ENCODE measurements around the gene NSDHL.

The NSDHL gene

GRCh38 chrX:152845618-152846240 lies 14.9 kb downstream of the NSDHL start:
- DNase-seq, result no peak

DNA sequence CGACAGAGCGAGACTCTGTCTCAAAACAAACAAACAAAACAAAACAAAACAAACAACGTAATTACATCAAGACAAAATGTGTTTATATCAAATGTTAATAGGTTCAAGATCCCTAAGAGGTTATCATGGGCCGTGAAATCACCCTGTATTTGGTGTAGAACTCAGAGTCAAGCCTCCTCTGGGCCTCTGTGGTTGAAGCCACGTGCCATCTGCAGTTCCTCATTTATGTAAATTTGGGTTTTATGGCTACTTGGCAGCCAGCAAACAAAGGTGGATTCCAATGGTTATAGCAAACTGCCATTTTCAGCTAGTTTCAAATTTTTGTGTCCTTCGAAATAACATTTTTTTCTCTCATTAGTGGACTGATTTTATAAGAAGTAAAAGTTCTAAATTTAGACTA lies 16.4 kb downstream of the NSDHL start:
- no peak for DNase-seq

- DNase-seq, result no peak
Observed at GRCh38 chrX:152850465-152850864, 19.6 kb downstream of the NSDHL start.

GRCh38 chrX:152853986-152854385 lies 23.1 kb downstream of the NSDHL start:
- no peak for DNase-seq

DNA sequence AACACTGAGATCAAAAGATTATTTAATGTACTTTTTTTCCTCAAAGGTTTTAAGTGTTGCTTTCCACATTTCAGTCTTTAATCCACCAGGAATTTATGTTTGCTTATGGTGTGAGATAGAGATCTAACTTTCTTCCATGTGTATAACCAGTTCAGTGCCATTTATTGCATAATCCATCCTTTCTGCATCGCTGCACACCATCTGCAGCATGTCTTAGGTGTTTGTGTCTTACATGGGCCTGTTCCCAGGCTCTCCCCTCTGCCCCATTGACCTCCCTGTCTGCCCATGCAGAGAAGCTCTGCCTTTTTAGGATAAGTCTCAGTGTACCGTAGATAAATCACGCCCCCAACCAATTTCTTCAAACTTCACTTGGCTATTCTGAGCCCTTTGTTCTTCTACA lies 30.3 kb downstream of the NSDHL start:
- DNase-seq, result no peak

DNA sequence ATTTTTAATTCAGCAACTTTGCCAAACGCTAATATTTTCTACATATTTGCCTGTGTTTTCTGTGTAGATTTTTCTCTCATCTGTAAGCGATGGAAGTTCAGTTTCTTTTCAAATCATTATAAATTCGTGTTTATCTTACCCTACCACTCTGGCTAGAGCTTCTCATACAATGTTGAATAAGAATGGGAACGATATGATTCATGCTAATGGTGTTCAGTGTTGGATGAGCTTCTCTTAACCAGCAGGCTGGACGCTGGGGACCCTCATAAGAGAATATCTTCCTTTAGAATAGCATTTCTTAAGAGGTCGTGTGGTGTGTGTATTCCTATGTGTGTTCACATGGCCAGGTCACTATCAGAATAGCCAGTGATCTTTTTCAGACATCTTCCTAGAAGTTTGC lies 31.0 kb downstream of the NSDHL start:
- no peak for DNase-seq

DNA sequence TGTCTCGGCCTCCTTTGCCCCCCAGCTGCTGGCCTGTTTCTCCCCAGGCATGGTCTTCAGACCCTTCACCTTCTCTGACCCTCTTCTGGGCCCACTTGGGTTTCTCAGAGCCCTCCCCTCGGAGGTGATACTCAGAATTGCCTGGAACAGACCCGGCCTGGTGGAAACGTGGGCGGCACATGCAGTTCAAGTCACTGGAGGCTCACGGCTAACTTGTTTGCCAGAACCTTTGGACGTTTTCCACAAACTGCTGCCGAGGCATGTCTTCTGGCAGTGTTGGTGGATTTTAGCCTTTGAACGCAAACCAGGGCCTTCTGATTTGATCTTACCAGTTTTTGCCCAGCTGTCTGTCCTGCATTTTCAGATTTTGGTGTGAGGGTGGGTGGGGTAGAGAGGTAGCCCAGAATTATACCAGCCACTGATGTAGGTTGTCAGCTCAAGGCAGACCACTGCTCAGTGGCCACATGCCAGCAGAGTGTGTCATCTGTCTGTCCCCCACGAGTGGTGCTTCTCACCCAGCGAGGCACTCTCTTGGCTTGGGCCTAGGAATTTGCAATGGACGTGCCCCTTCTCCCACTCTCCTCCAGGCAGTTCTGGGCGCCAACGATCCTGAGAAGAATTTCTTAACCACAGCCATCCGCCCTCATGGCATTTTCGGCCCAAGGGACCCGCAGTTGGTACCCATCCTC lies 34.5 kb downstream of the NSDHL start:
- no peak for DNase-seq

DNA sequence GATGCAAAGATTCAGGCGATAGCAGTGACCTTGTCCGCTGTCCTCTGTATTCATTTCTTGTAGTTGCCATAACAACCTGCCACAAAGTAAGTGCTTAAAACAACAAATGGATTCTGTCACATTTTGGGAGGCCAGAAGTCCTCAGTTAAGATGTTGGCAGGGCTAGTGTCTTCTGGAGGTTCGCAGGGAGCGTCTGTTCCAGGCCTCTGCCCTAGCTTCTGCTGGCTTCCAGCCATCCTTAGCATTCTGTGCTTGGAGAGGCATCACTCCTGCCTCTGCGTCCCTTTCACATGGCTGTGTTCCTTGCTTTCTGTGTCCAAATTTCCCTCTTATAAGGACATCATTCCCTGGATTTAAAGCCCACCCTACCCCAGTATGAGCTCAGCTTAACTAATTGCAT lies 35.5 kb downstream of the NSDHL start:
- no peak for DNase-seq

DNA sequence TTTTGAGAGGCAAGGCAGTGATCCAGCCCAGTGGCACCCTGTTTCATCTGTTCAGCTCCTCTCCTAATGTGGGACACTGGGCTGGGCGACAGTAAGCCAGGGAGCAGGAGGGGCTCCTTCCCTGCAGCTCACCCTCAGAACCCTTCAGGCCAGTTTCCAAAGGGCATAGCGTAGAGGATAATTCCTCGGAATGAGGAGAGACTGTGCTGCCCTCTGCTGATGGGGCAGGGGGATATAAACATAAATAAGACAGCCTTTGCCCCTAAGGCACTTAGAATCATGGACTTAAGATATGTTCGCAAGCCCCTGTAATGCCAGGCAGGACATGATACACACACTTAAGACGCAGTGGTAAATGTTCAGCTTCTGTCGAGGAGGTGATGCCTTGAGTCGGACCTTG lies 39.1 kb downstream of the NSDHL start:
- DNase-seq, result no peak

- no peak for DNase-seq
Observed at GRCh38 chrX:152871260-152871659, 40.4 kb downstream of the NSDHL start.

DNA sequence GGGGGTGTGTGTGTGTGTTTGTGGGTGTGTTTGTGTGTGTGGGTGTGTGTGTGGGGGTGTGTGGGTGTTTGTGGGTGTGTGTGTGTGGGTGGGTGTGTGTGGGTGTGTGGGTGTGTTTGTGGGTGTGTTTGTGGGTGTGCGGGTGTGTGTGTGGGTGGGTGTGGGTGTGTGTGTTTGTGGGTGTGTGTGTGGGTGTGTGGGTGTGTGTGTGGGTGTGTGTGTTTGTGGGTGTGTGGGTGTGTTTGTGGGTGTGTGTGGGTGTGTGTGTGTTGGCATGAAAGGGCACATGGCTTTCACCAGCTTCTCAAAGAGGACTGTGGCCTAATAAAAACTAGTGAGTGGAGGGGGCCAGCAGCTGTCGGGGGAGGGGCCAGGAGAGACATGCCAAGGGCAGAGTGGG lies 41.7 kb downstream of the NSDHL start:
- DNase-seq, result no peak

GRCh38 chrX:152873361-152873760 lies 42.5 kb downstream of the NSDHL start:
- no peak for DNase-seq

- no peak for DNase-seq
Observed at GRCh38 chrX:152876931-152877840, 46.3 kb downstream of the NSDHL start.

DNA sequence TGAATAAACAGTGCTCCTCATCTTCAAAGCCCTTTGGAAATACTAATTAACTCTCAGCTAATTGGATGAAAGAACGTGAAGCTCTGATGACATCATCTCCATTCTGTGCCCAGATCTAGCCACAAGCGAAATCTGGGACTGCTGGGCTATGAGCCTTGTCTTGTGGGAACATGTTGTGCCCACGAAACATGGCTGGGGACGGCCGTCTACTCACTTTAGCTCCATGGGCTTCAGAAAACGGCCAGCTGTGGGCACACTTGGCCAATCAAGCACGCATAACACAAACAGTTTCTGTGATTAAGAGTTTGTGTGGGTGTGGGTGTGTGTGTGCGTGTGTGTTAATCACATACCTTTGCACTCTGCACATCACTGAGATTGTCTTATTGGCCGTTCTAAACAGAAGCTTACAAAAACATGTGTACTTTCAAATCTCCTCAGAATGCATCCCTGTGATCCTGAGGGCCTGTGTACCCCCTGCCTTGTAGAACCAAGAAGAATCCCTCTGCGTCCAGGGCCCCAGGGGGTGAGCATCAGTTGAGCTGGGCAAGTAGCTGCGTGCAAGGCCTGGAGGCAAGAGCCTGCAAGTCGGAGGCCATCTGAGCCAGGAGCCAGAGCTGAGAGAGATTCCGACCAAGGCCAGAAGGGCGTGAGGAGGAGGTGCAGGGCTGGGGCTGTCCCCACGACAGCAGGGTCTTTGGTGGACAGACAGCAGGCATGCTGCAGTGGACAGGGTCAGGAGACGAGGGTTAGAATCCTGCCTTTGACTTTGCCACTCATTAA lies 48.3 kb downstream of the NSDHL start:
- no peak for DNase-seq

DNA sequence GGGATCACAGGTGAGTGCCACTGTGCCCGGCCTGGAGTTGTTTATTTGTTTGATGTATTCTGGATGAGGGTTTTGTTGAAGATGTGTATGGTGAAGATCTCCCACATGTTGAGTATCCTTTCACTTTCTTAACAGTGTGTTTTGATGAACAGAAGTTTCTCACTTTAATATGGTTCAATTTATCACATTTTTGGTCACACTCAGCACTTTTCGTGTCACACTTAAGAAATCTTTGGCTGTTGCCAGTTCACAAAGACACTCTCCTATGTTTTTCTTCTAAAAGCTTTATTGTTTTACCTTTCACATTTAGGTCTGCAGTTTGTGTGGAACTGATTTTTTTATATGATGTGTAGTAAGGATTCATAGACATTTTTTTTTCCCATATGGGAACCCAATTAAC lies 50.4 kb downstream of the NSDHL start:
- DNase-seq, result no peak

GRCh38 chrX:152884171-152884570 lies 53.3 kb downstream of the NSDHL start:
- DNase-seq, result no peak

DNA sequence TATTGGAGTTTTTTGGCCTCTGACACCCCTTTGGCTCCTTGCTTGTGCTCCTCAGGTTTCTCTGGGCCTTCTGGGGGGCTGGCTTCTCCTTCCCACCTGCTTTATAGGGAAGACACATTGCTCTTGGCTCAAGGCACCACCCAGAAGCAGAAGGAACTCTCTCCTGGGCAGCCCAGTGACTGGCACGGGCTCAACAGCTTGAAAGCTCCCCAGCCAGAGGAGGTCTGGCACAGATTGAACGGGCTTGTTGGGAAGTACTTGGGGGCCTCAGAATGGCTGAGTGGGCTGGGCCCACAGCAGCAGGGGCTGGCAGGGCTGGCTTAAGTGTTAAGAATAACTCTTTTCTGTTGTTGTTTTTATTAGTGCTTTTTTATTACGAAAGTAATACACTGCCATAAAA lies 55.9 kb downstream of the NSDHL start:
- DNase-seq, result no peak

- DNase-seq, result no peak
Observed at GRCh38 chrX:152892499-152892898, 61.6 kb downstream of the NSDHL start.

DNA sequence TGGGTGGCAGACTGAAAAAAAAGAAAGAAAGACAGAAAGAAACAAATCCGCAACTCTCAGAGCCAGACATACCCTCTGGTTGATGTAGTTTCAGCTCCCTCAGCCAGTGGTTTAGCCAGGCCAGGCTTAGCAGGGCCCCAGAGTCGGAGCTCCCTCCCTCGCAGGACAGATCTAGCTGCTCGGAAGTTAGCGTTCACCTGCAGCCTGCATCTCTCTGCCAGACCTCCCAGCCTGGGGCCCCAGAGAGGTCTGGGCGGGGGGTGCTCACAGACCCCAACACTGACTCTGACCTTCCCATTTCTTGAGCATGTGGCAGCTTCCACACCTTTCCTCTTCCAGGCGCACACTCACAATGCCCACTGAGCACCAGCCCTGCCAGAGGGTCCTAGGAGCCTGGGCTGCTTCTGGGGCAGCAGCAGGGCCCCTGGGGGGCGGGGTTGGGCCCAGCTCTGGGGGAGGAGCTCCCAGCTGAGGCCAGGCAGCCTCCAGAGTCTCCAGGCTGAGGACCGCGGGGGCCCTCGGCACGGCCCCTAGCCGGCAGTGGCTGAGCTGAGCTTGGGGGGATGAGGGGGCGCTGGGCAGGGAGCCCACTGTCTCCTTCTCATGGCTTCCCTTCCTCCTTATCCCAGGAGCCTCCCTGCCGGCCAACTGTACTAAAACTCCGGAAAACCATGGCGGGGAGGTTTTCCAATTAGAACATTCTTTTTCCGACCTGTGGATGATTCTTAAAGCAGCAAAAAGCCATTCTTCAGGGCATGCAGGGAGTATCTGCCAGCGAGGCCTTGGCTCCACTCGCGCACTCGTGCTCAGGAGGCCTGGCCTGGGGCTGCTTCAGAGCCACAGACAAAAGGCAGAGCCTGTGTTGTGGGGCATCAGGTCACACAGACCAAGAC lies 62.4 kb downstream of the NSDHL start:
- DNase-seq, result no peak

DNA sequence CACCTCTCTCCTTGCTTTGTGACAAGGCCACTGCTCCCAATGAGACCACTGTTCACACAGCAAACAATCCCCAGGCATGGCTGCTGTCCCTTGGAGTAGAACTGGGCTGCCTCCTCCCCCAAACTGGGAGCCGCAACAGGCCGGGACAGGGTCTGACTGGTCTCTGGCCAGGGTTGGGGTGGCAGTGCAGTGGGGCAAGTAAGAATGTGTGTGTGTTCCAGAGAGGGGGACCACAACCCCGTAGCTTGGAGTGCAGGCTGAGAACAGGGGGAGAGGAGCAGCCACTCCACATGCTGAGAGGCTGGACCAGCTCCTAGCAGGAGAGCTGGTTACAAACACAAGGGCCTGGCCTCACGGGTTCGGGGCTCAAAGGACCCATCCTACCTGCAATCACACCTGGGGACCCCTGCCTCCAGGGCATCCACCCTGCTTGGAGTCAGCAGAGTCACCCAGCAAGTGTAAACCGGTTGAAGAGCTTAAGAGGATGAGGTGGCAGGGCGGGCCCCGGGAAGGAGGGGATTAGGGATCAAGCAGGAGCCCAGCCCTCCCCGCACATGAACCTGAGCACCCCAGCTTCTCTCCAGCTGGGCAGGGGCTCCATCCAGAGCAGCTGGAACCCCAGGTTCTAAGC lies 63.2 kb downstream of the NSDHL start:
- DNase-seq, result no peak

- no peak for DNase-seq
Observed at GRCh38 chrX:152895121-152895520, 64.3 kb downstream of the NSDHL start.

Data from CD4-positive, alpha-beta T cell treated with Interleukin-21 for 1 hour (primary cell).